Neural progenitor cell (in vitro differentiated cells): ENCODE data around the gene KLF6.

ENCODE experiments used
- CTCF ChIP-seq: fragments of 200-600 bp; sonication (generic); IDR thresholded peaks from 2 replicates; pipeline ENCODE4 v1.5.1; 2017; ENCODE audit warnings: antibody characterized with exemption, mild to moderate bottlenecking
- EZH2phosphoT487 ChIP-seq: fragments of 200-600 bp; sonication (generic); IDR thresholded peaks from 2 replicates; pipeline ENCODE4 v1.6.1; 2017; ENCODE audit warnings: antibody characterized with exemption

GRCh38 chr10:3749011-3749410 is 36.0 kb downstream of the KLF6 start:
- TF ChIP-seq CTCF (no peak), EZH2phosphoT487 (no peak)
